Right lobe of liver (tissue), 6 donors: ENCODE data around the gene GALNS. TPM values are rescaled to one million over a fixed set of nuclear protein-coding genes. Genes with fewer than 3 reads are reported as not detected.

ENCODE experiments used
- ATAC-seq, 4 donors: fragments of 200-7000 bp; cut with Tn5 transposase; one replicate each; pipeline ENCODE4 v1.9.1; 2020; ENCODE audit warnings: mild to moderate bottlenecking in 4 of 4, moderate library complexity in 4 of 4
- DNase-seq, 3 donors: peaks; one replicate each; pipeline ENCODE4 v3.0.0-alpha.2; 2020
- H3K27ac ChIP-seq, 3 donors: fragments of 200-600 bp; one replicate each; pipeline ENCODE4 v1.8.0; 2022
- H3K27me3 ChIP-seq, 2 donors: fragments of 200-600 bp; one replicate each; pipeline ENCODE4 v1.8.0; 2022
- H3K36me3 ChIP-seq, 4 donors: fragments of 200-600 bp; sonication (generic) in 1 of 4; one replicate each; pipeline versions ENCODE4 v1.5.1 to v1.8.0; 2017 to 2022; ENCODE audit warnings: control low read depth in 1 of 4
- H3K4me1 ChIP-seq, 4 donors: fragments of 200-600 bp; sonication (generic) in 1 of 4; one replicate each; pipeline versions ENCODE4 v1.5.1 to v1.8.0; 2017 to 2022; ENCODE audit warnings: control low read depth in 1 of 4
- H3K4me3 ChIP-seq, 3 donors: fragments of 200-600 bp; one replicate each; pipeline ENCODE4 v1.8.0; 2022
- H3K9me3 ChIP-seq, 4 donors: fragments of 200-600 bp; sonication (generic) in 1 of 4; one replicate each; pipeline versions ENCODE4 v1.5.1 to v1.8.0; 2017 to 2022; ENCODE audit warnings: control low read depth in 1 of 4
- POLR2A ChIP-seq: fragments of 450-650 bp; IDR thresholded peaks from one replicate; pipeline ENCODE4 v1.6.1; 2017; ENCODE audit warnings: antibody characterized with exemption, mild to moderate bottlenecking
- WGBS: methylation state at CpG from one replicate; pipeline ENCODE4 v1.1.6; 2018; ENCODE audit warnings: low coverage, low lambda C conversion rate; ENCODE audit not compliant: insufficient coverage; ENCODE audit errors: missing lambda C conversion rate; 5-methylcytosine and 5-hydroxymethylcytosine counted together
- intact Hi-C, 2 donors: fragments of 100-400 bp; cut with DNase I; formaldehyde crosslinking; loops; one replicate each; pipeline versions ENCODE4 v1.11.2 to v1.14.1; 2022
- total RNA-seq, 6 experiments: library from RNA; depleted of rRNA in 2 of 6; stranded (reverse); fragments of >200 nt in 2 of 6; fragmentation: NEBNext Ultra II Directional in 3 of 6; extraction: Animal tissue kit (Norgen Biotek cat#: 25700) in 3 of 6; gene quantifications; one replicate each; pipeline versions ENCODE4 v1.1.0 to v1.2.4, GENCODE V29; 2016 to 2023
- TF ChIP-seq, protein P1 (sequence below), 4 donors: fragments of 200-600 bp in 3 of 4; fragments of 450-650 bp in 1 of 4; IDR thresholded peaks; one replicate each; pipeline versions ENCODE4 v1.5.1 to v1.8.0; 2016 to 2022; ENCODE audit warnings: antibody characterized with exemption in 4 of 4, mild to moderate bottlenecking in 2 of 4
- donor health status: DM: no; HTN: yes; CAD: no.
- donor health status: DM: no; HTN: no; CAD: no.
- donor health status: DM: no; HTN: no; CAD: no.
- donor health status: DM: no; HTN: yes; CAD: no.
- donor health status: DM: no; HTN: yes; CAD: no.

GALNS gene
- total RNA-seq, 6 experiments from 2014 or later: 9.2 to 20.6 (median 16.5) TPM

DNA sequence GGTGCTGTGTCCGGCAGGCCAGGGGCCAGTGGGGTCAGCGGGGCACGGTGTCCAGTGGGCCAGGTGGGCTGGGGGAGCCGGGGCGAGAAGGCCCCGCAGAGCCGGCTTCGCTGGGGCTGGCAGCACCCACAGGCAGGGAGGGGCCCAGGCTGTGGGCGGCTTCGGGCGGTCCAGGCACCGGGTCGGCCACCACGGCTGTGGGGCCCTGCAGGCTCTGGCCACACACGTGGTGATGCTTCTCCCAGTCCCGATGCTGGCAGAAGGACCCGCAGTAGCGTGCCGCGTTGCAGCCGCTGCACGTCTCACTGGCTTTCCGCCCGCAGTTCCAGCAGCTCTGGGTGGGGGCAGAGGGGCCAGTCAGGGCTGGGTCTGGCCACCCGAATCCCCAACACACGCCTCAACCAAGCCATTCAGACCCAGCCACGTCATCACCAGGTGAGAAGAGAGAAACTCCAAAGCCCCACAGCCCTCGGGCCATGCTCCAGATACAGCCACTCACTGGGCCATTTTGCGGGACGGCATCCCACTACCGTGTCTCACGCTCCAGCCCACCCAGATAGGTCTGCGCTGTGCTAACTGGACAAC, 20.3 kb upstream of the GALNS start:
- DNase-seq (no peak), ATAC-seq (no peak)
- Histone ChIP-seq H3K27ac (no peak overlapping the region), H3K9me3 (no peaks in the 10 kb centered on the region), H3K27me3 (no peaks in the 10 kb centered on the region), H3K4me3 (no peak overlapping the region), H3K36me3 (no peaks in the 10 kb centered on the region), H3K4me1 (peaks cover 0 to 18% (median 0%) of the 10 kb centered on the region in 4 donors)
- TF ChIP-seq POLR2A: no peak
- TF ChIP-seq, protein P1, sequence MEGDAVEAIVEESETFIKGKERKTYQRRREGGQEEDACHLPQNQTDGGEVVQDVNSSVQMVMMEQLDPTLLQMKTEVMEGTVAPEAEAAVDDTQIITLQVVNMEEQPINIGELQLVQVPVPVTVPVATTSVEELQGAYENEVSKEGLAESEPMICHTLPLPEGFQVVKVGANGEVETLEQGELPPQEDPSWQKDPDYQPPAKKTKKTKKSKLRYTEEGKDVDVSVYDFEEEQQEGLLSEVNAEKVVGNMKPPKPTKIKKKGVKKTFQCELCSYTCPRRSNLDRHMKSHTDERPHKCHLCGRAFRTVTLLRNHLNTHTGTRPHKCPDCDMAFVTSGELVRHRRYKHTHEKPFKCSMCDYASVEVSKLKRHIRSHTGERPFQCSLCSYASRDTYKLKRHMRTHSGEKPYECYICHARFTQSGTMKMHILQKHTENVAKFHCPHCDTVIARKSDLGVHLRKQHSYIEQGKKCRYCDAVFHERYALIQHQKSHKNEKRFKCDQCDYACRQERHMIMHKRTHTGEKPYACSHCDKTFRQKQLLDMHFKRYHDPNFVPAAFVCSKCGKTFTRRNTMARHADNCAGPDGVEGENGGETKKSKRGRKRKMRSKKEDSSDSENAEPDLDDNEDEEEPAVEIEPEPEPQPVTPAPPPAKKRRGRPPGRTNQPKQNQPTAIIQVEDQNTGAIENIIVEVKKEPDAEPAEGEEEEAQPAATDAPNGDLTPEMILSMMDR (IDR thresholded peaks at IDR 0.05): no peak
- WGBS: 91% methylated on average over 4 of the region's 33 CpGs
- intact Hi-C loops: no loop called here

DNA sequence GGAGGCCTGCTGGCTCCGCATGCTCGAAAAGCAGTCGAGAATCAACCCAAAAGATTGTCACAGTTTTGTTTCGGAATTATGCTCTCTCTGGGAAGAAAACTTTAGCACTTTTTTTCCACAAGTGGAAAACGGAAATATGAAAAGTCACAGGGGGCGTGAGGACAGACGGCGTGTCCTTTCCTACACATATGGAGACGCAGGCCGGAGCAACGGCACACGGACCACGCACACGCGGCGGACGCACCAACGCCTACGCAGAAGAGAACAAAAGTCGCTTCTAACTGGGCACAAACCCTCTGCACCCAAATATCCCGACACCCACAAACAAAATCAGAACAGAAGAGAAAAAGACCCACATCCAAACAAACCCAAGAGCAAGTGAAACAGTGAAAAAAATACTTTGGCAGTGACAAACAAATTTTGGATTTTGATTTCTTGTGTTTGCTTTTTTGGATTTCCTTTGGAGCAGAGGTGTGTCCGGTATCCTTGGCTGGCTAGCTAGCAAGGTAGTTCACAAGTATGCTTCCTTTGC, 19.0 kb upstream of the GALNS start:
- TF ChIP-seq, protein P1 (IDR thresholded peaks at IDR 0.05): no peak
- TF ChIP-seq POLR2A: no peak
- DNase-seq (no peak), ATAC-seq (no peak)
- intact Hi-C loops: no loop called here
- Histone ChIP-seq H3K27me3 (no peaks in the 10 kb centered on the region), H3K27ac (no peak overlapping the region), H3K36me3 (no peaks in the 10 kb centered on the region), H3K4me1 (peaks cover 0 to 10% (median 0%) of the 10 kb centered on the region in 4 donors), H3K4me3 (no peak overlapping the region), H3K9me3 (no peaks in the 10 kb centered on the region)
- 92% methylated on average over 10 of the region's 22 CpGs for WGBS

DNA sequence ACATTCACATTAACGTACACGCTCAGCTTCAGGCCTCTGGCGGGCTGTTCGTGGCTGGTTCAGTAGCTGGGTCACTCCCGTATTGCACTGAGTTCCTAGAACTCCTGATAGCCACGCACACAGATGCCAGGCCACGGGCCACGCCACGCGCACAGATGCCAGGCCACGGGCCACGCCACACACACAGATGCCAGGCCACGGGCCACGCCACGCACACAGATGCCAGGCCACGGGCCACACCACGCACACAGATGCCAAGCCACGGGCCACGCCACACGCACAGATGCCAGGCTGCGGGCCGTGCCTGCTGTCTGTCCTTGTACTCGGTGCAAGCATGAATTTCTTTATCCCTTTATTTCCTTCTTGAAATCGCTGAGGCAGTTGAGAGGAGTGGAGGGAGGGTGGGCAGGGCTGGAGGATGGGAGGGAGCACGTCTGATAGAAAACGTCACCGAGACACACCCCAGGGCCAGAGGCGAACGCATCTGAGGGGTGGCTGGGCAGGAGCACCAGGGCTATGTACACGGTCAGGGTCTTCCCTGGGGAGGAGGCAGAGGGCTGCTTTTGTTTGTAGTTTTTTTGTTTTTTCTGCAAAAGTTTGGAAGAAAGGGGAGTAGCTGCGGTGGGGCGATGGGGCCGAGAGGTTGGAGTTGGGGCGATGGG, 18.3 kb upstream of the GALNS start:
- ATAC-seq: no peak
- DNase-seq: no peak
- TF ChIP-seq, protein P1 (IDR thresholded peaks at IDR 0.05): no peak
- no peak for TF ChIP-seq POLR2A
- WGBS: 89% methylated on average over 24 of the region's 34 CpGs
- no peaks in the 10 kb centered on the region for H3K36me3 ChIP-seq
- no peak overlapping the region for H3K4me3 ChIP-seq
- no peaks in the 10 kb centered on the region for H3K9me3 ChIP-seq
- H3K27ac ChIP-seq: no peak overlapping the region
- no peaks in the 10 kb centered on the region for H3K27me3 ChIP-seq
- intact Hi-C loops: no loop called here
- peaks cover 0 to 4% (median 0%) of the 10 kb centered on the region in 4 donors for H3K4me1 ChIP-seq

DNA sequence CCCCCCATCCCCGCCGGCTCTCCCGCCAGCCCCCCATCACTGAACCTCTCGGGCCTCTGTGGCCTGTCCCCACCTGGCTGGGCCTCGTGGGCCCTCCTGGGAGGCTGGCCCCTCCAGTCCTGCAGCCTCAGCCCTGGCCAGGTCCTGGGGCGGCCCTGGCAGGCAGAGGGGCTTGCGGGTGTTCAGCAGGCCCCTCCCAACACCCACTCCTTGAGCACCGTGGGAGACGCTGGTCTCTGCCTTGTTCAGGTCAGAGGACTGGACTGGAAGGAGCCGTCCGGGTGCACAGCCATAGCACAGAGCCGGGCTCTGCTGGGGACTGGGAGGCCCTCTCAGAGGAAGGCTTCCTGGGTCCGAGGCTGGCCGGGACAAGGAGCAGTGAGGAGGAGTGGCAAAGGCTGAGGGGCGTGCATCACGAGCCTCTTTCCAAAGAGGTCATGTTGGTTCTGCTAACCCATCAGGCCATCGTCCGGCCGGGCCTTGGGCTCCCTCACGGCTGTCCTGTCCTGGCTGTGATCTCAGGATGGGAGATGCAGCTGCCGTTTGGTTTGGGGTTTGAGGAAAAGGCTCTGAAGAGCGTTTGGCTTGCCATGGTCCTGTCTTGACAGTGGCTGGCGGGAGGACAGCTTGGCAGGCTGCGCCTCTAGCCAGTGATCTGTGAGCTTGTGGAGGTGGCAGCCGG, 16.0 kb upstream of the GALNS start:
- intact Hi-C loops: no loop called here
- ATAC-seq: no peak
- H3K36me3 ChIP-seq: no peaks in the 10 kb centered on the region
- no peak for DNase-seq
- no peaks in the 10 kb centered on the region for H3K27me3 ChIP-seq
- TF ChIP-seq, protein P1 (IDR thresholded peaks at IDR 0.05): no peak
- TF ChIP-seq POLR2A: no peak
- H3K27ac ChIP-seq: no peak overlapping the region
- H3K9me3 ChIP-seq: no peaks in the 10 kb centered on the region
- no peak overlapping the region for H3K4me3 ChIP-seq
- H3K4me1 ChIP-seq: no peaks in the 10 kb centered on the region
- WGBS: 71% methylated on average over 9 of the region's 25 CpGs
